8988T (cell line): ENCODE results near the gene CCDC85B.
A peak's percentile ranks its signal among the peaks of the same experiment; 100 is the strongest.

ENCODE experiments used
- DNase-seq: peaks from one replicate; pipeline ENCODE4 v3.0.0; 2011

The CCDC85B gene

DNA sequence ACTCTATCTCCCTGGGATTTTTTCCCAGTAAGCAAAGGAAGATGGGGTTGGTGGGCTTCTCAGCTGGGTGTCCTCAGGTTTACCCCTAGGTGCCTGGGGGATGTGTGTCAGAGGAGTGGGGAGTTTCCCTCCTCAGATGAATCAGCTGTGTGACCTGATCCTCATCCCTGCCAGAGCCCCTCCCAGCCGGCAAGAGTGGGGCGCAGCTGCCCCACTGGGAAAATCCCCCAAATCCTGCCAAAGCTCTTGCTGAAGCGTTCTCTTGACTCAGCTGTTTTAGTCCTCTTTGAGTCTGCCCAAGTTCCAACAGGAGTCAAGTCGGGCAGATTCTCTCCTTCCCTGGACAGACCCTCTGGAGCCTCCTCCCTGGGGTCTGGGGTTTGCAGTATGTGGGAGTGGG lies 22.4 kb downstream of the CCDC85B start:
- DNase-seq = peak; percentile 42

DNA sequence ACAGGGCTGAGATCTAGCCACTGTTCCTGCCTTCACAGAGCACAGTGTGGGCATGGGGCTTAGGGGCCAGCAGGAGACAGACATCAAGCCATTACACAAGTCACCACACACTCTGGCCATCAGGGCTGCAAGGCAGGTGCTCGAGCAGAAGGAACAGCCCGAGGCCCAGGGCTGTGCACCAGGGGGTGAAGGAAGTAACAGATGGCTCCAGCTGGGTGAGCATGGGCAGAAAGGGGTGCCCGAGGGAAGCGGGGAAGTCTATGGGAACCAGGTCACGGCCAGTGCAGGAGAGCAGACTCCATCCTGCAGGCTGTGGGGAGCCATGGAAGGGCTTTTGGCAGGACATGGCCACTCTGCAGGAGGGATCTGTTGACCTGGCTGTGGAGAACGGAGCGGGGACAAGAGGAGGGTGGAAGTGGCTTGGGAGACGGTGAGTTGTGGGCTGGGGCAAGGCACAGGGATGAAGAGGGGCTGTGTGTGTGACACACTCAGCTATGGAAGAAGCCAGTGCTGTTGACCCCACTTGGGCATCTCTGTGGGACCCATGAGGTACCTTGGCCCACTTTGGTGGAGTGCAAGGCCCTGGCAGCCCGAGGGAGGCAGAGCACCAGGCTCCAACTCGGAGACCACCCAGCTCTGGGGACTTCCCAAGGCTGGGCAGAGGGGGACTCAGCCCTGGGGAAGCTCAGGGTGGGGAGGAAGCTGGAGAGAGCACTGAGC lies 24.8 kb downstream of the CCDC85B start:
- DNase-seq = no peak

GRCh38 chr11:65915821-65916251 lies 25.4 kb downstream of the CCDC85B start:
- peak; percentile 99 for DNase-seq

- no peak for DNase-seq
These were observed 25.9 kb downstream of the CCDC85B start for GRCh38 chr11:65916391-65916790.

DNA sequence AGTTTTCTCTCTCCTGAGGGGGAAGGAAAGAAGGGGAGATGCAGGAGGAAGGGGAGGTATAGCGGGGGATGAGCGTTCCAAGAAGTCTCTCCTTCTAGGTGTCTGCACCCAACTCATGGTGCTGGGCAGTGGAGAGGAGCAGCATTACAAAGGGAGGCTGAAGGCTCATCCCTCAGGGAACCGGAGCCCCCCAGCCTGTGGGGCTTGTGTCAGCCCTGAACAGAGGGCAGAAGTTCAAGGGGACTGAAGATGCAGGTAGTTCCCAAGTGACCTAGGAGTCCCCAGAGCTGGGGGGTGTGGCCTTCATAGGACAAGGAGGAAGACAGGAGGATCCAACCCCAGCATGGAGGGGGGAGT lies 26.6 kb downstream of the CCDC85B start:
- DNase-seq = no peak

- no peak for DNase-seq
These were observed 27.1 kb downstream of the CCDC85B start for GRCh38 chr11:65917434-65918210.

GRCh38 chr11:65918211-65919140 lies 28.0 kb downstream of the CCDC85B start, which contains the start of gene C11orf68:
Gene C11orf68, minus strand, starts transcription at chr11:65919062. Its CDS starts 31 bp downstream, at chr11:65919031.
- DNase-seq = no peak

GRCh38 chr11:65919141-65919572 lies 28.7 kb downstream of the CCDC85B start, which contains the start of gene DRAP1:
Gene DRAP1, plus strand, starts transcription at chr11:65919426. Its CDS starts 76 bp downstream, at chr11:65919502.
- peak; percentile 92 for DNase-seq

DNA sequence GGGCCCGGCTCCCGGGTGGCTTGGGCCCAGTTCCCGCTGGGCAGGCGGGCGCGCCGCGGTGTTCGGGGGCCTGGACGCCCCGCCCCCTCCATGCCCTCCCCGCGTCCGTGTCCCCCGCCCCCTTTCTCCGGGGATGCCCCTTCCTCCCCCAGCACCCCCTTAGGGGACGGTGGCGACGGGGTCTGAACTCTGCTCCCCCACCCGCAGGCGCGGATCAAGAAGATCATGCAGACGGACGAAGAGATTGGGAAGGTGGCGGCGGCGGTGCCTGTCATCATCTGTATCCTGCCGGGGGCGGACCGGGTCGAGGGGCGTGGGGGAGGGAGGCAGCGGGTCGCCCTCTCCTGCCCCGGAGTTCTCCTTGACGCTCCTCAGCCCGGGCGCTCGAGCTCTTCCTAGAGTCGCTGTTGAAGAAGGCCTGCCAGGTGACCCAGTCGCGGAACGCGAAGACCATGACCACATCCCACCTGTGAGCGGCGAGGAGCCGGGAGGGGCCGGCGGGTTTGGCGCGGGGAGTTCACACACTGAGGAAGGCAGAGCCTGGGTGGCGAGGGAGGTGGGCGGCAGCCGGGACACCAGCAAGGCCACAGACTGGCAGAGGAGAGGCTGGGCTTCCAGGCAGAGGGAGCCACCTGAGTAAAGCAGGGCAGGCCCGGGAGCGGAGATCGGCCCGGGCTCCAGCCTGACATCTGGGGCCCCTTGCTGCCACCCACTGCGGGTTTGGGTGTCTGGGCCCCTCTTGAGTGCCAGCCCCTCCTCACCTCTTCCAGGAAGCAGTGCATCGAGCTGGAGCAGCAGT lies 29.3 kb downstream of the CCDC85B start:
- DNase-seq = no peak

DNA sequence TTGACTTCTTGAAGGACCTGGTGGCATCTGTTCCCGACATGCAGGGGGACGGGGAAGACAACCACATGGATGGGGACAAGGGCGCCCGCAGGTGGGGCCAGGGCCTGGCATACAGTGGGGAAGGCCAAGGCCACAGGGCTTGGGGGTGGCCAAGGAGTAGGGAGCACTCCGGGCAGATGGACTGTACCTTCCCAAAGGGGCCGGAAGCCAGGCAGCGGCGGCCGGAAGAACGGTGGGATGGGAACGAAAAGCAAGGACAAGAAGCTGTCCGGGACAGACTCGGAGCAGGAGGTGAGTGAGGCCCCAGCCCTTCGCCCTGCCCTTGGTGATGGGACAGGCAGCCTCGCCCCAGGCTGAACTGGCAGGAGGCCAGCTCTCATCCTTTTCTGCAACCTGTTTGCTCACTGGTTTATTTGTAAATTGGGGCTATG lies 29.9 kb downstream of the CCDC85B start:
- DNase-seq = no peak

GRCh38 chr11:65921033-65921555 lies 30.6 kb downstream of the CCDC85B start:
- DNase-seq = no peak

DNA sequence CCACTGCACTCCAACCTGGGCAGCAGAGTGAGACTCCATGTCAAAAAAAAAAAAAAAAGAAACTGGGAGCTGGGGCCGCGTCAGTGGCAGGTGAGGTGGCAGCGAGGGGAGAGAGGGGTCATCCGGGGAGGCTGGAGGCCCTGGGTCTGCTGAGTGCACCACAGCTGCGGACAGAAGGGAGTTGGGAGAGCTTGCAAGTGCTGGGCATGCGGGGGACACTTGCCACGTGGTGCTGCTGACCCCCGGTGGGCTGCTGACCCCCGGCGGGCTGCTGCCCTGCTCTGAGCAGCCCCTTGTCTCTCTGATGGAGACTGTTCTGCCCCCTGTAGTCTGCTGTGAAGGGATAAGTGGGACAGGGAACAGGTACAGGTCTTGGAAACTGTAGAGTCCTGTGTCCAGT lies 31.4 kb downstream of the CCDC85B start:
- DNase-seq = no peak

GRCh38 chr11:65922565-65922964 lies 32.1 kb downstream of the CCDC85B start:
- DNase-seq = no peak

DNA sequence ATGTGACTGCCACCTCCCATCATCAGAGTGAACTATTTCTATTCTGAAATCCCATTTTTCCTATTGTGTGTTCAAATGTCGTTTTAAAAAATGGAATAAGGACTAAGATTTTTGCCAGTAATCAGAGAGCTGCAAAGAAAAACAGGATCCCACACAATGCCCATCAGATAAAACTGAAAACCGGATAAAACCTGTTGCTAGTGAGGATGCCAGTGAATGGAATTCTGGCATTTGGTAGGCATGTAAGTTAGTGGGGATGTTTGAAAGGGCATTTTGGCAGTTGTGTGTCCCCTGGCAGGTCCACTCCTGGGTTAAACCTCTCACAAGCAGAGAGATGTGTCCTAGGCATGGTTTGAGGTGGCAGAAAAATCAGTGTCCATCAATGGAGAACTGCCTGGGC lies 34.9 kb downstream of the CCDC85B start:
- DNase-seq = no peak

DNA sequence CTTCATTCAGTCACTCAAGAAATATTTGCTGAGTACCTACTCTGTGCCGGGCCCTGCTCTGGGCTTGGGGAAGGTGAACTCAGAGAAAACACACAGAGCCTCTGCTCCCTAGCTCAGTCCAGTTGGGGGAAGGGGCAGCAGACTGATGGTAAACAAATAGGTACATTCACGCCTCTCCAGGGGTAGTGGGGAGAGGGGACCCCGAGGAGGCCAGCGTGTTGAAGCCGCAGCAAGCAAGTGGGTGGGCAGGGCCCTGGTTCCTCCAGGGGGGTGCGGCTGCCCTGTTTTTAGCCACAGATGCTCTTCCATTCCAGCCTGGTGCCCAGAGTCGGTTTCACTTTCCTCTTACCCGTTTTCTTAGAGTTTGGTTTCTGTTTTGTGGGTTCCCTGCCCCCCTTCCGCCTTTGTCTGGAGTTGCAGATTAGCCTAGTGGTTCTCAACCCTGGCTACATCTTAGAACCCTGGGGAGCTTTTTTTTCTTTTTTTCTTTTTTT lies 37.5 kb downstream of the CCDC85B start:
- DNase-seq = no peak

DNA sequence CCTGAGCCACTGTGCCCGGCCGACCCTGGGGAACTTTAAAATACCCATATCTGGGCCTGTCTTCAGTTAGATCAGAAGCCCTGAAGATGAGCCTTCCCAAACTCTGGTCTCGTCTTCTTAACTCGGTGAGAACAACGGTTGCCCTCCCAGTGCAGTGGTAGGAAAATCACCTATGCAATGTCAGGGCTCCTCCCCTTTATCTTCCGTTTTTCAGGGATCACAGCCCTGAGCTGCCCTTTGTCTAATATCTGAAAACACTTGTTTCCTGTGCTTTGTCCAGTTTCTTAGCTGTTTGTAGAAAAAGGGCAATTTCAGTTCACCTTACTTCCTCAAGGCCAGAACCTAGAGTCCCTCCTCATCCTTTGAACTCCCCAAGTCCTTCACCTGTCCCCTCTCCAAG lies 38.2 kb downstream of the CCDC85B start:
- no peak for DNase-seq

DNA sequence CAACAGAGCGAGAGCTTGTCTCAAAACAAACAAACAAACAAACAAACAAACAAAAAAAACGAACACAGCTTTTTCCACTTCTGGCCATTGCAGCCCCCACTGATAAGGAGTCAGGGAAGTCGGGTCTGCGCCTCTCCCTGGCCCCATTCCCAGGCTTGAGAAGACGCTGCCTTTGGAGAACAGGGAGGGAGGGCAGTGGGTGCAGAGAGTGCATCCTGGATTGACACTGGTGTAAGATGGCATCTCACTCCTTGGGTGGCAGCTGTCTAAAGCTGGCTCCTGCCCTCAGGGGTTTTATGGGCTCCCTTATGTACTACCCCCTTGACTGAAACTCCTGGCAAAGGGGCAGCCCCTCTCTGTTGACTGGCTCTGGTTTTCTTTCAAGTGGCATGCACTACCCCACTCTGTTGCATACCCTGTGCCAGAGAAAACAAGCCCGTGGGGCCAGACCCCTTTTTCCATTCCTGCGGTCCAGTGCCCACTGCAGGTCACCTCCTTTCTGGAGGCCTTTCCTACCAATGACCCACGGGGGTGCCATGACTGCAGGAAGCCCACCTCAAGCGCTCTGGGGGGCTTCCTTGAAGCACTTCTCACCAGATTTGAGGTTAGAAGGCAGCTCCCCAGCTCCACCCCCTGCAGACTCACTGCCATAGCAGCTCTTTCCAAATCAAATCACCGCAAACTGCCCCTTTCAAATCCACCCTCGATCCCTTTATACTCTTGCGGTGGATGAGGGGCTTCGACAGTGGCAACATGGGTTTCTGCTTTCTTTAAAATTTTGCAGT lies 41.5 kb downstream of the CCDC85B start:
- no peak for DNase-seq

GRCh38 chr11:65932558-65932919 lies 42.1 kb downstream of the CCDC85B start:
- DNase-seq = no peak

DNA sequence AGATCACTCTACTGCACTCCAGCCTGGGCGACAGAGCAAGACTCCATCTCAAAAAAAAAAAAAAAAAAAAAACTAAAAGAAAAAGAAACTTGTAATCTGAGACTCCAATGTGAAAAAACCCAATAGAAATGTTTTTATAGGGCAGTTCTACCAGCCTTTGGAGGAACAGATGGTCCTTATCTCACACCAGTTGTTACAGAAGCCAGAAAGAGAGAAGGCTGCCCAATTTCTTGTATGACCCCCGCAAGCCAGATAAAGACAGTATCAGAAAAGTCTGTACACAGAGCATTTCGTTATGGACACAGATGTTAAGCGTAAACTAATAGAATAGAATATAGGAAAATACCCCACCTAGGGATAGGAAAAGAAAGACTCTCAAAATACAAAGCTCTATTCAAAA lies 43.5 kb downstream of the CCDC85B start:
- no peak for DNase-seq

DNA sequence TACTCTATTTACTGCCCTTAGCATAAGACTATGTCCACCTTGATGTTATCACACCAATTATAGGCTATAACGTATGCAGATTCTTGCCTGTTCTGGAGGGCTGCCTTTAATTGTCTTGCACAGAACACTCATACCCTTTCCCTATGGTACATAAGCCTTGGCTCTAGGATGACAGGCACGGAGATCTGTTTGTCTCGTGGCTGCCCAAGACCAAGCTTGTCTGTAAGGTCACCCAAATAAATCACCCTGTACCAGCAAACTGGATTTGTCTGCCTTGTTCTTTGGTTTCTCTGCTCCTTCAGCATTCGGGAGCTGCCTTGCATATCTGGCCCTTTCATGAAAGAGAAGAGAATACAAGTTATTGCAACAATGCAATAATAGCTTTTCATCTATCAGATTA lies 47.3 kb downstream of the CCDC85B start:
- no peak for DNase-seq
